D721Med (cell line): ENCODE data around the gene COL23A1.

Experiments used
- DNase-seq: peaks from one replicate; pipeline ENCODE4 v3.0.0; 2011; ENCODE audit warnings: low spot score; ENCODE audit not compliant: insufficient read length
- FAIRE-seq: peaks from 2 replicates; lab custom pipeline; 2011; peaks lifted over from hg19 to GRCh38; lab: Jason Lieb, UNC
- TF ChIP-seq, protein P1 (sequence below): IDR thresholded peaks from 2 replicates; pipeline ENCODE4 v1.5.1; 2012; ENCODE audit warnings: mild to moderate bottlenecking, control low read depth; ENCODE audit not compliant: insufficient read depth; ENCODE audit errors: missing control alignments

COL23A1 gene

DNA sequence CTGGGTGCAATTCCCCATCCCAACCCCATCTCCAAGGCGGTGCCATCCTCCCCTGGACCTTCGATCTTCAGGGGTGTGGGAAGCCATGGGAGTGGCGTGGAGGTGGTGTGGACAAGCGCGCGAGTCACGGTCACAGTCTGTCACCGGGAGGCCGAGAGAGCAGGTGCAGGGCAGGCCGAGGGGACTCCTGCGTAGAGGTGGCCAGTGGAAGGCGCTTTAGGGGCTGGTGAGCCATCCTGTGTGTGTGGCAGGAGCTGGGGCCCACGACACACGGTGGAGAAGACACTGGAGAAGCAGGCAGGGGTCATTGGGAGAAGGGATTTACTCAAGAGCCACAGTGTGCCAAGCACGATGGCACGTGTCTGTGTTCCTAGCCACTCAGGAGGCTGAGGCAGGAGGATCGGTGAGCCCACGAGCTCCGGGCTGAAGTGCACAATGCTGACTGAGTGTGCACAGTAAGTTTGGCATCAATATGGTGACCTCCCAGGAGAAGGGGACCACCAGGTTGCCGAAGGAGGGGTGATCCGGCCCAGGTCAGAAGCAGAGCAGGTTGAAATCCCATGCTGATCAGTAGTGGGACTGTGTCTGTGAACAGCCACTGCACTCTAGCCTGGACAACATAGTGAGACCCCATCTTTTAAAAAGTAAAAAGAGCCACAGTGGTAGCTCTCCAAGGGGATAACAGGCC, 212.5 kb downstream of the COL23A1 start:
- TF ChIP-seq, protein P1, sequence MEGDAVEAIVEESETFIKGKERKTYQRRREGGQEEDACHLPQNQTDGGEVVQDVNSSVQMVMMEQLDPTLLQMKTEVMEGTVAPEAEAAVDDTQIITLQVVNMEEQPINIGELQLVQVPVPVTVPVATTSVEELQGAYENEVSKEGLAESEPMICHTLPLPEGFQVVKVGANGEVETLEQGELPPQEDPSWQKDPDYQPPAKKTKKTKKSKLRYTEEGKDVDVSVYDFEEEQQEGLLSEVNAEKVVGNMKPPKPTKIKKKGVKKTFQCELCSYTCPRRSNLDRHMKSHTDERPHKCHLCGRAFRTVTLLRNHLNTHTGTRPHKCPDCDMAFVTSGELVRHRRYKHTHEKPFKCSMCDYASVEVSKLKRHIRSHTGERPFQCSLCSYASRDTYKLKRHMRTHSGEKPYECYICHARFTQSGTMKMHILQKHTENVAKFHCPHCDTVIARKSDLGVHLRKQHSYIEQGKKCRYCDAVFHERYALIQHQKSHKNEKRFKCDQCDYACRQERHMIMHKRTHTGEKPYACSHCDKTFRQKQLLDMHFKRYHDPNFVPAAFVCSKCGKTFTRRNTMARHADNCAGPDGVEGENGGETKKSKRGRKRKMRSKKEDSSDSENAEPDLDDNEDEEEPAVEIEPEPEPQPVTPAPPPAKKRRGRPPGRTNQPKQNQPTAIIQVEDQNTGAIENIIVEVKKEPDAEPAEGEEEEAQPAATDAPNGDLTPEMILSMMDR, result no peak
- no peak for FAIRE-seq
- no peak for DNase-seq

DNA sequence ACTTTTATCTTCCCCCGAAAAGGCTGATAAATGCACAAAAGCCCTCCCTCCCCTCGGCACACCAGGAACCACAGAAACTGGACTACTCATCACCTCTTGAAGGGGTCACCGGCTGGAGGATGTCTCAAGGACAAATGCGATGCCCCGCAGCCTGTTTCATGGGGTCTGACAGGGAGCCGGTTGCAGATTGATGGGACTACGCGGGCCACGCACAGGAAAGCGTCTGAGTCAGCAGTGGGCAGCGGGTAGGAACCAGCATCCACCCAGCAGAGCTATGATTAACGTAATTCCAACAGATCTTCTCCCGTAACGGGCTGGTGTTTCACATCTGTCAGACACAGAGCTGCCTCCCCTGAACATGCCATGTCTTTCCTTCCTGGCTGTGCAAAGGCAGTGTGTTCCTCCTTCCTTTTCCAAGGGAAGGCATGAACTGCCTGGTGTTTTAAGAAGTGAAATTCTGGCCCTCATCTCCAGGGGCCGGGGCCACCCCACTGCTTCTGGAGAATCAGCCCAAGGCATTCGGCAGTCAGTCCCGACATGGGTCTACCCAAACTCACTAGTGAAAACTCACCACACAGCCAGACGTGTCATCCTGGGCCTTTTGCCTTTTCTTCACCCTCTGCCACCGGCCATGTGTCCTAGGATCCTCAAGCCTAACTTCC, 213.1 kb downstream of the COL23A1 start:
- TF ChIP-seq, protein P1, result no peak
- no peak for FAIRE-seq
- no peak for DNase-seq

DNA sequence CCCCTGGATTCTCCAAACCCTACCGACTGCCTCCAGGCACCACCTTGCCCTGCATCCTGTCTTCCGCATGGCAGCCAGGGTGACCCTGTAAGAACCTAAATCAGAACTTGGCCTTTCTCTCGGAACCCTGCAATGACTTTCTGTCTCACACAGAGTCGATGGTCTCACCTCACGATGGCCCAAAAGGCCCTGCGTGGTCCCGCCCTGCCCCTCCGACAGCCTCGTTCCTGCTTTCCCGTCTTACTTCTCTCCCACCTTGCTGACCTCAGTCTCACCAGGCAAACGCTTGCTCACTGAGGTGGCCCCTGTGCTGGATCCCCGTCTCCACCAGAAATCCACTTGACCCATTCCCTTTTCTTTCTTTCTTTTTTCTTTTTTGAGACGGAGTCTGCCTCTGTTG, 214.8 kb downstream of the COL23A1 start:
- FAIRE-seq (no peak), DNase-seq (no peak)
- TF ChIP-seq, protein P1, result no peak

DNA sequence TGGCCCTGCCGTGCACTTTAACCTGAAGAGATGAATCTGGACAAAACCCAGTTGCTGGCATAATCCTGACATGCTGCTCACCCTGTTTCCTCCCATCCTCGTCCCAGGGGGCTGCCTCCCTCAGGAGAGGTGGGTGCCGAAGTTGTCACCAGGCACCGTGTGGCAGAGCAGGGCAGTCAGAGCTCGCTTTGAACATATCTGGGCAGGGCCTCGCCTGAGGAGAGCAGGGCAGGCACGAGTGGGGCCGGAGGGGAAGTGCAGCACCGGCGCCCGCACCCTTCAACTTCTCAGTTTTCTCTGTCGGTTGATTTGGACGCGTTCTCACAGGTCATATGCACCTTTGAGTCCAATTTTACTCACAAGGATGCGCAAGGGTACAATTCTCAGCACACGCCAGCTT, 216.5 kb downstream of the COL23A1 start:
- TF ChIP-seq, protein P1, result no peak
- FAIRE-seq (no peak), DNase-seq (no peak)

DNA sequence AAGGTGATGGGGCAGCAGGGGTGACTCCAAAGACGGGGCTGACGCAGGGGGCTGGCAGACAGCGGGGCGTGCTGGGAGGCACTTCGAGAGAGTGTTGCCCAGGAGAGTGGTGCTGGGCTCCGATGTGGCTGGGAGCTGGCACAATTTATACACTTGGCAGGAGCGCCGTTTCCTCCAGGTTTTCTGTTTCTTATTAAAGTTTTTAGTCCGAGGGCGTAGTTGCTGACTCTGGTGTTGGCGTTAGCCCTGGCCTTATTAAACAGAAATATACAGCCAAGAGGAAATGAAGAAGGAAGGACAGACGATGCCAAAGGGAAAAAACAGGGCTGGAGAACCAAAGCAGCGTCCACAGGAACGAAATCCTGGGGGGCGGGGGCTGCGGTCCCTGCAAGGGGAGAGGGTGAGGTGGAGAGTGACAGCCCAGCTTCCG, 218.0 kb downstream of the COL23A1 start:
- FAIRE-seq, result no peak
- TF ChIP-seq, protein P1, result no peak
- DNase-seq, result no peak

DNA sequence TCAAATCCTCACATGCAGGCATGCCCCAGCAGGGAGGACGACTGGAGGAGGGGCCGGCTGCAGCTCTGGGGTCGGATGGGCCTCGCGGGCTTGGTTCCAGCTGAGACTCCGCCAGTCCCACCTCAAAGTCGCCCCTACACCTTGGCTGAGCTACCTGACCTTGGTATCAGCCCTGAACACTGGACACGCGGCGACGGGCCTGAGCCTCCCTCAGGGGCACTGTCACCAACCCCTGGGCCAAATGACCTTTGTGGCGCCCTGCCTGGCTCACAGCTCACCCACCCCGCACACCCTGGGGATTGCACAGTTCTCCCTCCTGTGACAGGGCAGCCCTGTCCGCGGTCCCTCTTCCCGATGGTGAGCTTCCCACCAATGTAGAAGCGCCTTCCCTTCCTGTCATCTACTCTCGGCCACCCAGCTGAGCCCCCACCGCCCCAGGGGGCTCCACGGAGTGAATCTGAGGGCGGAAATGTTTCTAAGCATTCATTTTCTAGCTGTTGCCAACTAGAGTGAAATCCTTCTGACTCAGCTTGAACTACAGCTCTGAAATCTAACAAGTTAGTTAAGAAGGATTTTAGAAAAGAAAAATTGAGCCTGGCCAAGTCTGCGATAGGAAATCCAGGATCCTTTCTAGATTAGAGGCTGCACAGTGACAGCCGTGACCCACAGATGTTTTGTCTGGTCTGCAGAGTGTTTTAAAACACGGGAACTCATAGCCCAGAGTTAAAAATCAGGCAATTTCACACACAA, 218.7 kb downstream of the COL23A1 start:
- TF ChIP-seq, protein P1, result no peak
- FAIRE-seq (no peak), DNase-seq (no peak)
